ENCODE results near the gene ADAM11.
"Not testable (repeated sequence)": the region's sequence is repeated elsewhere in the genome, so short reads cannot be mapped to it uniquely, and the experiment has no call there.

The ADAM11 gene

GRCh38 chr17:44807093-44807816, 48.5 kb downstream of the ADAM11 start:
- no peaks in the 10 kb centered on the region; the same call in none of the 2 replicates for H3K4me1 ChIP-seq
- no peak for DNase-seq (ENCODE audit: low spot score in 2 of 2)
- in situ Hi-C loops (cut with MboI; ENCODE audit: low sequenced_read_pairs): no loop called here
- H3K9me3 ChIP-seq: no peaks in the 10 kb centered on the region; the same call in 1 of the 2 replicates
- H3K4me3 ChIP-seq: no peak overlapping the region
- peaks cover 29% of the 10 kb centered on the region for H3K36me3 ChIP-seq (replicated peaks)
- H3K27me3 ChIP-seq (ENCODE audit: low read depth): no peaks in the 10 kb centered on the region

- no peaks in the 10 kb centered on the region; the same call in 1 of the 2 replicates for H3K9me3 ChIP-seq
- H3K4me1 ChIP-seq: no peaks in the 10 kb centered on the region; the same call in none of the 2 replicates
- in situ Hi-C loops (cut with MboI; ENCODE audit: low sequenced_read_pairs): no loop called here
- no peaks in the 10 kb centered on the region for H3K27me3 ChIP-seq (ENCODE audit: low read depth)
- peaks cover 29% of the 10 kb centered on the region for H3K36me3 ChIP-seq (replicated peaks)
- H3K4me3 ChIP-seq: no peak overlapping the region
- no peak for DNase-seq (ENCODE audit: low spot score in 2 of 2)
Measured at GRCh38 chr17:44807817-44808155, 49.0 kb downstream of the ADAM11 start.

- H3K27me3 ChIP-seq (ENCODE audit: low read depth): no peaks in the 10 kb centered on the region
- H3K4me1 ChIP-seq: no peaks in the 10 kb centered on the region; the same call in none of the 2 replicates
- H3K9me3 ChIP-seq: no peaks in the 10 kb centered on the region; the same call in 1 of the 2 replicates
- no peak for DNase-seq (ENCODE audit: low spot score in 2 of 2)
- H3K4me3 ChIP-seq: no peak overlapping the region
- peaks cover 29% of the 10 kb centered on the region for H3K36me3 ChIP-seq (replicated peaks)
- in situ Hi-C loops (cut with MboI; ENCODE audit: low sequenced_read_pairs): no loop called here
Measured at GRCh38 chr17:44808156-44808555, 49.4 kb downstream of the ADAM11 start.

- peaks cover 27% of the 10 kb centered on the region for H3K36me3 ChIP-seq (replicated peaks)
- H3K4me1 ChIP-seq; DNase-seq (ENCODE audit: low spot score in 2 of 2); in situ Hi-C loops (cut with MboI; ENCODE audit: low sequenced_read_pairs); H3K9me3 ChIP-seq; H3K4me3 ChIP-seq; H3K27me3 ChIP-seq (ENCODE audit: low read depth): not testable (repeated sequence)
Measured at GRCh38 chr17:44808656-44809388, 50.0 kb downstream of the ADAM11 start.

GRCh38 chr17:44812263-44812662, 53.5 kb downstream of the ADAM11 start:
- in situ Hi-C loops (cut with MboI; ENCODE audit: low sequenced_read_pairs): no loop called here
- Histone ChIP-seq H3K4me1 (no peaks in the 10 kb centered on the region), H3K4me3 (no peak overlapping the region), H3K36me3 (replicated peaks) (0 out of 2 replicates have a peak, but pooled peaks cover 2% of the 10 kb centered on the region), H3K27me3 (ENCODE audit: low read depth) (no peaks in the 10 kb centered on the region), H3K9me3 (no peaks in the 10 kb centered on the region; the same call in 1 of the 2 replicates)
- no peak for DNase-seq (ENCODE audit: low spot score in 2 of 2)

- in situ Hi-C loops (cut with MboI; ENCODE audit: low sequenced_read_pairs); H3K27me3 ChIP-seq (ENCODE audit: low read depth); H3K4me1 ChIP-seq; H3K36me3 ChIP-seq (replicated peaks); H3K9me3 ChIP-seq; H3K4me3 ChIP-seq; DNase-seq (ENCODE audit: low spot score in 2 of 2): not testable (repeated sequence)
Measured at GRCh38 chr17:44818508-44818907, 59.7 kb downstream of the ADAM11 start.

GRCh38 chr17:44820631-44821212, 61.9 kb downstream of the ADAM11 start:
- H3K4me3 ChIP-seq: no peak overlapping the region
- in situ Hi-C loops (cut with MboI; ENCODE audit: low sequenced_read_pairs): no loop called here
- DNase-seq (ENCODE audit: low spot score in 2 of 2): peak; percentile 52 to 75

GRCh38 chr17:44825236-44825635, 66.4 kb downstream of the ADAM11 start:
- H3K36me3 ChIP-seq (replicated peaks); H3K27me3 ChIP-seq (ENCODE audit: low read depth); H3K4me3 ChIP-seq; H3K9me3 ChIP-seq; in situ Hi-C loops (cut with MboI; ENCODE audit: low sequenced_read_pairs); DNase-seq (ENCODE audit: low spot score in 2 of 2): not testable (repeated sequence)
- H3K4me1 ChIP-seq: peaks cover 19% of the 10 kb centered on the region

More at GRCh38 chr17:44820631-44821212, 61.9 kb downstream of the ADAM11 start:
- Histone ChIP-seq H3K36me3 (replicated peaks) (no peaks in the 10 kb centered on the region), H3K9me3 (no peaks in the 10 kb centered on the region), H3K27me3 (ENCODE audit: low read depth) (no peaks in the 10 kb centered on the region), H3K4me1 (peaks cover 9% of the 10 kb centered on the region)

GRCh38 chr17:44826123-44826790, 67.5 kb downstream of the ADAM11 start:
- H3K9me3 ChIP-seq: no peaks in the 10 kb centered on the region
- H3K27me3 ChIP-seq (ENCODE audit: low read depth): no peaks in the 10 kb centered on the region
- H3K36me3 ChIP-seq (replicated peaks): peaks cover 2% of the 10 kb centered on the region; the same call in 1 of the 2 replicates
- H3K4me1 ChIP-seq: peaks cover 19% of the 10 kb centered on the region
- in situ Hi-C loops (cut with MboI; ENCODE audit: low sequenced_read_pairs): no loop called here
- no peak for DNase-seq (ENCODE audit: low spot score in 2 of 2)
- no peak overlapping the region for H3K4me3 ChIP-seq

GRCh38 chr17:44827863-44828262, 69.1 kb downstream of the ADAM11 start:
- H3K9me3 ChIP-seq: no peaks in the 10 kb centered on the region
- no peaks in the 10 kb centered on the region for H3K27me3 ChIP-seq (ENCODE audit: low read depth)
- no peak for DNase-seq (ENCODE audit: low spot score in 2 of 2)
- peaks cover 2% of the 10 kb centered on the region; the same call in 1 of the 2 replicates for H3K36me3 ChIP-seq (replicated peaks)
- in situ Hi-C loops (cut with MboI; ENCODE audit: low sequenced_read_pairs): no loop called here
- peaks cover 18% of the 10 kb centered on the region for H3K4me1 ChIP-seq
- H3K4me3 ChIP-seq: peak overlapping the region; percentile 76

GRCh38 chr17:44828919-44829522, 70.2 kb downstream of the ADAM11 start:
- H3K4me1 ChIP-seq: peaks cover 18% of the 10 kb centered on the region
- peaks cover 2% of the 10 kb centered on the region; the same call in 1 of the 2 replicates for H3K36me3 ChIP-seq (replicated peaks)
- H3K4me3 ChIP-seq: peak overlapping the region; percentile 76
- in situ Hi-C loops (cut with MboI; ENCODE audit: low sequenced_read_pairs): no loop called here
- H3K9me3 ChIP-seq: no peaks in the 10 kb centered on the region
- no peaks in the 10 kb centered on the region for H3K27me3 ChIP-seq (ENCODE audit: low read depth)
- DNase-seq (ENCODE audit: low spot score in 2 of 2): peak in 1 of 2 experiments; percentile 23

GRCh38 chr17:44829523-44830358, 71.0 kb downstream of the ADAM11 start, which contains the start of gene GJC1:
TSS of gene GJC1 (minus strand) at chr17:44830287. CDS start at chr17:44805817, 24,470 bp downstream.
- peak; percentile 34 to 63 for DNase-seq (ENCODE audit: low spot score in 2 of 2)

More at GRCh38 chr17:44829523-44830358, 71.0 kb downstream of the ADAM11 start, which contains the start of gene GJC1:
- Histone ChIP-seq H3K4me3 (peak within 1 kb of the TSS; percentile 76), H3K36me3 (replicated peaks) (peaks cover 2% of the 10 kb centered on the region; the same call in 1 of the 2 replicates), H3K27me3 (ENCODE audit: low read depth) (no peaks in the 10 kb centered on the region), H3K4me1 (peaks cover 18% of the 10 kb centered on the region), H3K9me3 (no peaks in the 10 kb centered on the region)
- in situ Hi-C loops (cut with MboI; ENCODE audit: low sequenced_read_pairs): no loop called here

All from HAP-1 (cell line).